Measurements from ENCODE around the gene CPOX.

DNA sequence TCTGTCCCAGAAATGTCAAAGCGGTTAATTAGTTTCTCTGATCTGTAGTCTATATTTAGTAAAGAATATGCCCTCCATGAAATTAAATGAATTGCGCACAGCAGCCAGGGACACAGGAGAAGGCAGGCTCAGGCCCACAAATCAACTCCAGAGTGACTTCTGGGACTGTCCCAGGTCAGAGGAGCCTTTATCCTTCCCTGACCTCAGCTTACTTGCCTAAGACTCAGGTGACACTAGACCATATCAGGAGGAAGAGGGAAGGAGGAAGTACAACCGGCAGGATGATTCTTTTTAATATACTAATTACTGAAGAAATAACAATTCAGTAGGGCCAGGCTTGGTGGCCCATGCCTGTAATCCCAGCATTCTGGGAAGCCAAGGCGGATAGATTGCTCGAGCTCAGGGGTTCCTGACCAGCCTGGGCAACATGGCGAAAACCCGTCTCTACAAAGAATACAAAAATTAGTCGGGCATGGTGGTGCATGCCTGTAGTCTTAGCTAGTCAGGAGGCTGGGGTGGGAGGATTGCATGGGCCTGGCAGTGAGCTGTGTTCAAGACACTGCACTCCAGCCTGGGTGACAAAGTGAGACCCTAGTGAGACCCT lies 63.5 kb downstream of the CPOX start:
- TF ChIP-seq CTCF (IDR thresholded peaks at IDR 0.05) (no peak), POLR2A (IDR thresholded peaks at IDR 0.05; ENCODE audit: low read depth) (no peak), EP300 (IDR thresholded peaks at IDR 0.05) (no peak), POLR2AphosphoS5 (IDR thresholded peaks at IDR 0.05) (no peak)
